ENCODE data around the gene PDXK.

The PDXK gene

DNA sequence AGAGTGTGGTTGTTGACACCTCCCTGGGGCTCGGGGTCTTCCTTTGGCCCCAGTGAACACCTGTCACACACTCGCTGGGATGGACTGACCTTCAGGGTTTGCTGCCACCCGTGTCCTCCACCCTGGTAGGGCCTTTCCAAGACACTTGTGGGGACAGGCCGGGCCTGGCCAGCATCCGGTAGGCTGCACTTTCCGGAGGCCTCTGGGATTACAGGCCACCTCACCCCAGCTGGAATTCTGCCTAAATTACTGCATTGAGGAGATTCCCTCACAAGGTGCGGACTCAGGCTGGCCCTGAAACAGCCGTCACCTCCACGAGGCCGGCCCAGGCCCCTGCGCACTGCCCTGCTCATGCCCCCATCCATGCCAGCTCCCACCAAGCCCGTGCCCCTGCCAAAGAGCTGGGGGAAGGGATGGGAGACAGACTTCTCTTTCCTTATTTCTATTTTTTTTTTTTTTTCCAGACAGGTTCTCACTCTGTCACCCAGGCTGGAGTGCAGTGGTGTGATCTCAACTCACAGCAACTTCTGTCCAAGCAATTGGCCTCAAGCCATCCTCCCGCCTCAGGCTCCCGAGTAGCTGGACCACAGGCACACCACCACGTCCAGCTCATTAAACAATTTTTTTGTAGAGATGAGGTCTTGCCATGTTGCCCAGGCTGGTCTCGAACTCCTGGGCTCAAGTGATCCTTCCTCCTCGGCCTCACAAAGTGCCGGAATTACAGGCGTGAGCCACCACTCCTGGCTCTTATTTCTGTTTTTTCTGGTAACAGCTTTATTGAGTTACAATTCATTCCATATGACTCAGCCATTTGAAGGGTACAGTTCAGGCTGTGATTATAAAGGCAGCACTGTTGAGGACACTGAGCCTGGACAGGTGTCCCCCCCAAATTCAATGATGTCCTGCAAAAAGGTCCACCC, 45.9 kb downstream of the PDXK start:
- no peak for DNase-seq

DNA sequence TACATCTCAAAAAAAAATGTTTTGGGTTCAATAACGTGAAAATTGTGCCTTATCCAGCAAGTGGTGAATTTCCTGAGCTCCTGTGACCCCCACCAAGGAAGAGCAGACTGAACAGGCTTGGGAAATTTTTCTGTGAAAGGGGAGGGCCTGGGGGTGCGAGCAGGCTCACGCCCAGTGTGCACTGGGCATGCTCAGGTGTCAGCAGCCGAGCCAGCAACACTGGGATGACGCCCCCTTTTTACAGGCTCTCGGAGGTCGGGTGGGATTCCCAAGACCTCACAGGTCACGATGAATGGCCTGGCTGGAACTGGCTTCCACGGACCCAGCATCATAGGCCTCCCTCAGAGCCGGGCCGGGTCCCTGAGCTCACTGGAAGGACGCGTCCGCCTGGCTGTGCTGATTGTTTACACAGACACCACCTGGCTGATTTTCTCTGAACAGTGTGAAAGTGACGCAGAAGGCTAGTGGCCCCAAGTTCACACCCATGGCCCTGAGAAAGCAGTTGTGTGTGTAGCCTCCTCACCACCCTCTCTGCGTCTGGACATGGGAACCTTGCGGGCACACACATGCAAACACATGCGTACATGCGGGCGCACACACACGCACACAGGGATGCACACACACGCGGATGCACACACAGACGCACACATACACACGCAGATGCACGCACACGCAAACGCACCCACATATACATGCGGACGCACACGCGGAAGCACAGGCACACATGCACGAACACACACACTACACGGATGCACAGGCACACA, 48.0 kb downstream of the PDXK start:
- DNase-seq = no peak

DNA sequence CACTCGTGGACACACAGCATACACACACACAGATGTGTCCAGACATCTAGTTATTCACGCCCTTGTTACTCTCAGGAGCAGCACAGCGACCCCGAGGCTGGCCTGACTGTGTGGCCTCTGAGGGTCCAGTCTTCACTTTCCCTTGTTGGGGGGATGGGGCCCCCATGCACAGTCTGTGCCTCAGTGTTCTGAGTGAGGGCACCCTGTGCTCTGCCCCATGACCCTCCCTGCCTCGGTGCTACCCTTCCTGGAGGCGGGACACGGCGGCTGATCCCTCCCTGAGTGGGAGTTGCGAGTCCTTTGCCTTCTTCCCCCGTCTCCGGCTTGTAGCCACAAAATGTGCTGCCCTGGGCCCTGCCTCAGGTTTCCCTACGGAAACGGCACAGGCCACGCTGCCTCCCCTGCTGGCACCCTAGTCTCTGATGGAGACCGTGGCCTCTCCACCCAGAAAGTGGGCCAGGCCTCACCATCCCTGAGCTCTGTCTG, 48.6 kb downstream of the PDXK start:
- DNase-seq = no peak

DNA sequence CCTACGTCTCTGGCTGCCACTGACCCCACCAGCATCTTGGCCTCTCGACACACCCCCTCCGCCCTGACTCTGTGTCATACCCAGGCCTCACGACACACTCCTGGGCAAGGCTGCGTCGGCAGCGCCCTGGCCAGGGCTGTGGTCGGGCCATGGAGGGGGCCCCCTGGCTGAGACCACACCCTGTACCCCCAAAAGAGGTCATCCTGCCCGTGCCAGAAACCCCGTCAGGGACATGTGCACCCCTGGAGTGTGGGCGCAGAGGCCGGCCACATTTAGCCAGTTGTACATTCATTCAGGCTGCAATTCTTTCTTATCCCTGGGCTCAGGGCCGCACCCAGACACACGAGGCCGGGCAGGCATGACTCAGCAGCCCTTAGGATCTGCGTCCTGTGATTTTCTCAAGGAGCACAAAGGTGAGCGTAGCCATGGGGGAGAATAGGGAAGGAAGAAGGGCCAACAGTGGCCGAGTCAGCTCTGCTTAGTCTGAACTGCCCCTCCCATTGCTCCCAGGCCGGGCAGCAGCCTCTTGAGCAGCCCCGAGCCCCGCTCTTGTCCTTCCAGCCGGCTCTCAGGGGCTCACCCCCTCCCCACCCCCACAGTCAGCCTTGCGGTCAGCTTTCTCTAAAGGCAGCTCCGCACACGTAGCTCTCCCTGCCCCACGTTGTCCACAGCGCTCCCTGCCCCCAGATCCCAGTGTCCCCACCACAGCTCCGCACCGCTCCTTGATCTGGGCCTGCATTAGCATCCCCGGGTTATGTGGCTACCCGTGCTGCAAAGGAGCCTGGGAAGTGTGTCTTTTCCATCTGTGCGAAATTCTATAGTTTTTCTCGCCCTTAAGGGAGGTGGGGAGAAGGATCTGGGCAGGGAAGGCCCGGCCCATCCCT, 49.3 kb downstream of the PDXK start:
- DNase-seq = no peak

DNA sequence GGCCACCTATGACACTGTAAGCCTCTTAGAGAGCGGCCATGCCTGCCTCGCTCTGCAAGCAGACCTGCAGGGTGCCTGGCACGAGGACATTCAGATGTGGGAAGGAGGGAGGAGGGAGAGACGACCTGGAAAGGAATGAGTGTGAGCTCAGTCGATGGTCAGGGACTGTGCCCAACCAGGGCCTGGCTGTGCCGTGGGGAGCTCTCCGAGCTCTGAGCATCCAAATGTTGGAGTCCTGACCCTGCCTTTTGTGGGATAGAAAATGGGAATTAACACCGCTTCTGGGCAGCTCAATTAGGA, 49.9 kb downstream of the PDXK start:
- DNase-seq = no peak

DNA sequence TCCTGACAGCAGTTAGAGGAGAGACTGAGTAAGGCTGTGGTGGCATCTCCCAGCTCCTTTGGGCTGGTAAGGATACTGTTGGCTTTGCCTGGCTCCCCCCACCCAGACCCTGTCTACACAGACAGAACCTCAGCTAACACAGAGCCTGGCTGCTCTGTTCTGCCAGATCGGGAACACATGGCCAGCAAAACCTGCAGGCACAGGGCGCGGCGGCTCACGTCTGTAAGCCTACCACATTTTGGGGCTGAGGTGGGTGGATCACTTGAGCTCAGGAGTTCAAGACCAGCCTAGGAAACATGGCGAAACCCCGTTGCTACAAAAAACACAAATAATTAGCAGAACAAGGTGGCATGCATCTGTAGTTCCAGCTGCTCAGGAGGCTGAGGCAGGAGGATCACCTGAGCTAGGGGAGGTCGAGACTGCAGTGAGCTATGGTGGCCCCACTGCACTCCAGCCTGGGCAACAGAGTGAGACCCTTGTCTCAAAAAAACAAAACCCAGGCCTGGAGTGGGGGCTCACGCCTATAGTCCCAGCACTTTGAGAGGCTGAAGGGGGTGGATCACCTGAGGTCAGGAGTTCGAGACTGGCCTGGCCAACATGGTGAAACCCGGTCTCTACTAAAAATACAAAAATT, 50.5 kb downstream of the PDXK start:
- no peak for DNase-seq

DNA sequence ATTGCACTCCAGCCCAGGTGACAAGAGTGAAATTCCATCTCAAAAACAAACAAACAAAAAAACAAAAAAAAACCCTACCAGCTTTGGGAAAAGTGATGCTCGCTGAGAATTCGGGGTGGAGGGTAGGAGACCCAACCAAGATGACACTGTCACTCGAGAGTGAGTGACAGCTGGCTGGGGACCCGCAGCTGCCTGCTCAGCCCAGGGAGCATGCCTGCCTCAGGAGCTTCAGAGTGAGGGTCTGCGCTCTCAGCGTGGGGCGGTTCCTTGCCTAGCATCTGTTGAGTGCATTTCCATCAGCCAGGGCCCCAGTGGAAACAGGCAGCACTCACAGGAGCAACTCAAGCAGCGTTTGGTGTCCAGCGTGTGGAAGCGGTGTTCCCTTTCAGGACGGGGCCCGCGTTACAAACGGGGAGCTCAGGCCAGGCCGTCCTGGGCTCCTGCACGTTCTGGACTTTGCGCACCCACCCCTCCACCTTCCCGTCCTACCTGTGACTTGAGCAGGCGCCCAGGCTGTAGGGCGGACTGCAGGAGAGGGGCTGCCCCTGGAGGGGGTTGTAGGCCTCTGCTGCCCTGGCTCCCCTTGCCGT, 51.2 kb downstream of the PDXK start:
- no peak for DNase-seq

DNA sequence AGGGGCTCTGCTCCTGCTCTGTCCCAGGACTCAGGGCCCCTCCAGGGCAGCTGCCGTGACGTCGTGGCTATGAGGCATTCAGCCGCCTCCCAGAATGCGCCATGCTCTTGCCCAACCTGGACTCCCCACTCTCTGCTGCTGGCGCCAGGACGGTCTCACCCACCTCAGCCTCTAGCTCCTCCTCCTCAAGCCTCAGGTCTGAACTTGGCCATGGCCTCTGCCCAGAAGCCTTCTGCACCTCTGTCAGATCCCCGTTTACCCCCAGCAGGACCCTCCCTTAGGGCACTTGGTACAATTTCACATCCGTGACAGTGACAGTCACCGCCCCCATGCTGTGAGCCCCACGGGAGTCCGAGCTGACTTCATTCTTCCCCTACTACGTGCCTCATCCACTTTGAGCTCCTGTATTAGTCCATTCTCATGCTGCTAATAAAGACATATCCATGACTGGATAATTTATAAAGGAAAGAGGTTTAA, 52.3 kb downstream of the PDXK start:
- no peak for DNase-seq

DNA sequence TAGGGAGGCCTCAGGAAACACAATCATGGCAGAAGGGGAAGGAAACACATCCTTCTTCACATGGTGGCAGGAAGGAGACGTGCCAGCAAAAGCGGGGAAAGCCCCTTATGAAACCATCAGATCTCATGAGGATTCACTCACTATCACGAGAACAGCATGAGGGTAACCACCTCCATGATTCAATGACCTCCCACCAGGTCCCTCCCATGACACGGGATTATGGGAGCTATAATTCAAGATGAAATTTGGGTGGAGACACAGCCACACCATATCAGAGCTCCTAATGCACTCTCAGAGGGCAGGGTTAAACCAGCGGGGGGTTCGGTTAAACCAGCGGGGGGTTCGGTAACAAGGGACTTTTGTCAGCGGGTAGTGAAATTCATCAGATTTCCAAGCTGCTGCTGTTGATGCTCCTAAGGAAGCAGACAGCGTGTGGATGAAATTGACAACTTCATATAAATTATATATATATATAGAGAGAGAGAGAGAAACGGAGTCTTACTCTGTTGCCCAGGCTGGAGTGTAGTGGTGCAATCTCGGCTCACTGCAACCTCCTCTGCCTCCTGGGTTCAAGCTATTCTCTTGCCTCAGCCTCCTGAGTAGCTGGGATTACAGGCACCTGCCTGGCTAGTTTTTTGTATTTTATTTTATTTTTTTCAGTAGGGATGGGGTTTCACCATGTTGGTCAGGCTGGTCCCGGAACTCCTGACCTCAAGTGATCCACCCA, 52.9 kb downstream of the PDXK start:
- DNase-seq = no peak

DNA sequence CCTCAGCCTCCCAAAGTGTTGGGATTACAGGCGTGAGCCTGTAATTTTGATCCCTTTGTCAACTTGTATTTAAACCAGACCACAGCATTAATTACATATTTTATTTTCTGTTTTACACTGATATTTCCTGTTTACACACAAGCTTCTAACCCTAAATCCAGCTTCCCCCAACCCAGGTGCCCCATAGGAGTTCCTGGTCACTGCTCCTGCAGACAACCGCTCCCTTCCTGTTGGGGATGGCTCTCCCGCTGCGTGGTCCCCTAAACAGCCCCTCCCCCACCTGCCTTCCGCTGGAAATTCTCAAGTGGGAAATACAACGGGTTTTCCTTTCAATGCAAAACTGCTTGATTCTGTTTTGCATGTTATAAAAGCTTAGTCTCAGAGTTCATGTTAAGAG, 53.5 kb downstream of the PDXK start:
- DNase-seq = no peak

DNA sequence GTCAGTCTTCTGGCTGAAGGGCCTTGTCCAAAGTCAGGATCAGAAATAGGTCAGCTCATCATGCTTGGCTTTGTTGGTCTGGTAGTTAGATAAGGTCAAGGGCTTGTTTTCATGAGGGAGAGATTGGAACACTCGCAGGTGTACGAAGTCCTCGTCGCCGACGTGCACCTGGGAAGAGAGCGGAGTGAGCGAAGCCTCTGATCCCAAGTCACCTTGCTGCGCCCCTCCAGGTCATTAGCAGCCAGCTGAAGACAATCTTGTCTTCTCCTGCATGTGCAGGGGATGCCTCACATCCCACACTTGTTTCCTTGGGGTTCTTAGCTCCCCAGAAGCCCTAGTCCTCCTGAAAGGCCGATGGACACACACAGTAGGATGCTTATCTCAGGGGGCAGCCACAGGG, 55.2 kb downstream of the PDXK start:
- no peak for DNase-seq

DNA sequence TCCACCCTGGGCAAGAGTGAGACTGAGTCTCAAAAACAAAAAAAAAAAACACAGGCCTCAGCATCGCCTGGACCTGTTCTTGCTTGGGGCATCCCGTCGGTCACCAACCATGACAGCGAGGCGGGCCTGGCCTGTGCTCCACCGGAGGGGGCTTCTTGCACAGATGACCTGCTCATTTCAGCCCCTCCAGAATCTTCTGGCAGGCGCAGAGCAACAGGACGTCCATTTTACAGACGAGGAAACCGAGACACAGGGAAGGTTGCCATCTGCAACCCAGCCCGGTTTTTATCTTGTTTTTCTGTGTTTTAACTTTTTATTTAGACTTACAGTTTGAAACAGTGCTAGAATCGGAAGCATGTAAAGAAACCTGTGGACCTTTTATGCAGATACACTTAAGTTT, 56.3 kb downstream of the PDXK start:
- DNase-seq = no peak

DNA sequence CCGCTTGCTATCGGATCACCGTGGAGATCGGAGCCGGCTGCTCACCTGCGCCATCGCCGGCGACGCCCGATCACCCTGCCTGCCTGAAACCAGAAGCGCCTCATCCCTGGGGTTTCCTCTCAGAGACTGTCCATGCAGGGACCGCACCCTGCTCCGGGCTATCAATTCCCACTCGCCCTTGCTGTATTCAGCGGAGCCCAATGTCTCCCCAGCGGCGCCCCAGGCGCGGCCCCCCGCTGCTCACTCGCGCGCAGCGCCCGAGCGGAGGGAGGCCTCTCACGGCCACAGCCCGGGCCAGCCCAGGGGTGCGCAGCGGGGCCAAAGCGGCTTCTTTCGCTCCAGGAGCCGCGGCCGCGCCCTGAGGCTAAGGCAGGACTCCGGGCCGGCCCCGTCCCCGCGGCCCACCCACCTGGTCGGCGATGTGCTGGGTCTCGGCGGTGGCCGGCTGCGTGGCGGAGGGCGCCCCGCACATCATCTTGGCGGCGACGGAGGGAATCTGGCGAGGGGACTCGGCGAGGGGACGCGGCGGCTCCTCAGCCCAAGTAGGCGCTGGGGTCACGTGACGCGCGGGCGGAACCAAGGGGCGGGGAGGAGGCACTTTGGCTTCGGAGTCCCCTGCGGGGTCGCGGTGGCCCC, 57.0 kb downstream of the PDXK start, which contains the start of gene CSTB:
Gene CSTB (minus strand): TSS at position 514 of the 636 bp plus-strand sequence. CDS start 39 bp downstream, at position 475.
- peak; percentile 94 for DNase-seq

DNA sequence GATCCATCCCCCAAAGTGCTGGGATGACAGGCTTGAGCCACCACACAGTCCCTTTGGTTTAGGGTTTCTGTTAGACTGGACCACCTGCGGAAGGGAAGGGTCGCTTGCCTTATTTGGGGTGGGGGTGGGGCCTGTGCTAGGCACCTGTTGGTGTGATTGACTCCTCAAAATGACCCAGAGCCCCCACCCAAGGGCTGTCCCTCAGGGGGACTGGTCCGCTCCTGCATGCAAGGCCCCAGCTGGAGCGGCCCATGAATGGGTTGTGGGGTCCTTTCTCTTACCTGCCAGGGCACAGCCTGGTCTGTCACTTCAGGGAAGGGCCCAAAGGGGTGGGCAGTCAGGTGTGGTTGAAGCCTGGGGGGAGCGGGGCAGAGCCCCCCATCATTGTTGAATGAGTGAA, 59.0 kb downstream of the PDXK start:
- DNase-seq = no peak

DNA sequence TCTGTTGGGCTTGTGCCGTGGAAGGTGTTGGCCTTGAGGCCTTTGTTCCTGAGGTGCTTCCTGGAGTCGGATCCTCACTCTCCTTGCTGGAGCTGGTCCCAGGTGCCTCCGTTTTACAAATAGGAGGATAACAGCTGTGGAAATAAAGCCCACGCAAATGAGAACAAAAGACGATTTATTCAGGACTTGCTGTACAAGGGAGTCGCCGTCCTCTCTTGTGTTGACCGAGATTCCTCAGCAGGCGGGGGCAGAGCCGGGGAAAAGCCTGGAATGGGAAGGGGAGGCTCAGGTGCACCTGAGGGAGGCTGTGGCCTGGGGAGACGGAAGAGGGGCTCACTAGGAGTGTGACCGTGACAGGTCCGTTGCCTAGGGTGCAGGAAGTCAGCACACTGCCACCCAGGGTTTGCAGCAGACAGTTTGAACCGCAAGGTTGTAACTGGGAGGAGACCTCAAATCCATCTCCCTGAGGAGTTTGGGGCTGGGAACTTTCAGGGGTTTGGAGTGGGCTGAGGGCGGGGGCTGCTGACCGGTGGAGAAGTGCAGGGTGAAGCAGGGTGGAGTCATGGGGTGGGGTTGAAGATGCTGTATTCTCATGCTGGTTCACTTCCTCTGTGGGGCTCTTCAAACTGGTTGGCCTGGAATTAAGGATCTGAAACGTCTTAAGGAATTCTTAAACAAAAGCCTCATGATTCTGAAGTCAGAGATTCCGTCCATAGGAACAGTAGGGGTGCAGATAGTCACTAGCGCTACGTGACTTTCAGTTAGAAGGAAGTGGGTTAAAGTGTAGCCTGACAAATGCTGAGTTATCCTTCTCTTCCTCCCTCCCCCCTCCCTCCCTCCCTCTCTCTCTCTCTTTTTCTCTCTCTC, 59.8 kb downstream of the PDXK start:
- DNase-seq = no peak

DNA sequence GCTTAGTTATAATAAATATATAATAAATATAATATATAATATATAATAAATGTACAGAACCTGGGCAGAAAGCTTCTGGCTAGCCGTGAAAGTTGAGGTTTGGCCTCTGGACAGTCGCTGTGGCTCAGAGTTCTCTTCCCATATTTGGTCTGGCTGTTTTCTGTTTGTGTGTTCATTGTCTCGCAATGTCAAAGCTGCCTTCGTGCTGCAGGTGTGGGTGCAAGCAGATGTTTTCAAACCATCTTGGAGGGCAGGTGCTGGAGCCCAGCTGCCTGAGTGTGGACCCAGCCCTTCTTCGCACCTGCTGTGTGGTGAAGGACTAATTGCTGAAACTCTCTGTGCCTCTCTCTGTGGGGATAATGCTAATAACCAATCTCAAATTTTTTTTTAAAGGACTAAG, 60.7 kb downstream of the PDXK start:
- no peak for DNase-seq

DNA sequence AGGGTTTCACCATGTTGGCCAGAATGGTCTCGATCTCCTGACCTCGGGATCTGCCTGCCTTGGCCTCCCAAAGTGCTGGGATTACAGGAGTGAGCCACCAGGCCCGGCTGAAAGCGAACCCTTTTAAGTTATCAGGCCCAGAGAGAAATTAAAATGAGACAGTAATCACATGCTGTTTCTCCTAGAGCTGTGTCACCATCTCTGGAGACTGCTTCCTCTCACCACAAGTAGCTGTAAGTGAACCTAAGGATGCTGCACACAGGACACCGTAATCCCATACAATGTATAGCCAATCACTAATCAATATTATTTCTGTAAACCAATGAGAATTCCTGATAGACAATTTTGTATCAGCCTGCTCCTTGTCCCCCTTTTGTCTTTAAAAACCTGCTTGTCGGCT, 62.9 kb downstream of the PDXK start:
- no peak for DNase-seq

DNA sequence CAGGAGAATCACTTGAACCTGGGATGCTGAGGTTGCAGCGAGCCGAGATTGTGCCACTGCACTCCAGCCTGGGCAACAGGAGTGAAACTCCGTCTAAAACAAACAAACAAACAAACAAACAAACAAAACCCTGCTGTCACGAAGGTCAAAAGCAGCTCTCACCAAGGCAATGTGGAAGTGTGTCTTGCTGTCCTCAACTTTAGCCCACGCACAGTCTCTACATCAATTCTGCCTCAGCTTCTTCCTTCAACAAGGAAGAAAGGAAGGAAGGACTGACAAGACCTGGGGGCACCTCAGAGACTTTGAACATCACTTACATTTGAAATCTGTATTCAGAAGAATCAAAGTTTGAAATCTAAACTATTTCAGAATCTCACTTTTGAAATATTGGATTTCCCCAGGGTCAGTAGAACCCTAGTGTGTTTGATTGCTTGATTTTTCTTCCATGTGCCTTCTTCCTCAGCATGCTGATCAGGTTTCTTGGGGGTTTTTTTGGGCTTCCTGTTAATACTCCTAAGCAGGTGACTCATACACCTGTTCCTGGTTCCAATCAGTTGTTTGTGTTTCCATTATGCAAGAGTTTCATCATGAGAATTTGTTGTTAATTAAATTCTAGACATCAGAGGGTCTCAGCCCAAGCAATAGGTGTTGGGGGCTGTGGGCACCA, 63.6 kb downstream of the PDXK start:
- no peak for DNase-seq

DNA sequence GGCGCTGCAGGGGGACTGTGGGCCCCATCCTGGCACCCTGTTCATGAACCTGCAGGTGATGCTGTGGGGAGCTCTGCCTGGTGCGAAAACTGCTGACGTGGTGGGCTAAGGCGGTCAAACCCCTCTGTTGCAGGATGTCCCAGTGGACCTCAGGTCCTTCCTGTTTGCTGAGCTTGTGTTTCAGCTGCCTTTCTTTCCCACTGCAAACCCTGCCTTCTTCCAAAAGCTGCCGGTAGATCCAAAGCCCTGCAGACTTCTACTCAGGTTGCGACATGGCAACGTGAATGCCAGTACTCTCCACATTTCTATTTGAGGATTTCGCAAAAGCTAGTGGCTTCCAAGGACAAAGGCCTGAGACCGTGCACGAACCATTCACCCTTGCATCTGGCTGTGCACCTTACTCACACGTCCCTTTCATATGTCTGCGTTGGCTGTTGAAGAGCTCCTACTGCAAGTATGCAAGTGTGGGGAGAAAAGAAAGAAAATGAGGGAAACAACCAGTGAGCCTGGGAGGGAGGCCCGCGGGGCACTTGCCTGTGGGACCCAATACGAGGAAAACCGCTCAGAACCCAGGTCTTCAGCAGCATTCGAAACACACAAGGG, 64.3 kb downstream of the PDXK start:
- no peak for DNase-seq

Measured in activated effector memory CD4-positive, alpha-beta T cell treated with anti-CD3 and anti-CD28 coated beads, Interleukin-2, amount 50 U/mL, for 16 hours (primary cell).